IPS DF 4.7 (cell line): Measurements from ENCODE around the gene ST8SIA3.
"Not testable (repeated sequence)": the region's sequence is repeated elsewhere in the genome, so short reads cannot be mapped to it uniquely, and the experiment has no call there.

Experiments used
- DNase-seq: peaks from one replicate; pipeline ENCODE4 v3.0.0-alpha.2; 2013; ENCODE audit warnings: low spot score; ENCODE audit errors: extremely low read depth

The ST8SIA3 gene

GRCh38 chr18:57364460-57364859 is 12.1 kb downstream of the ST8SIA3 start:
- no peak for DNase-seq

- DNase-seq = no peak
Observed at GRCh38 chr18:57366528-57367081, 14.2 kb downstream of the ST8SIA3 start.

- no peak for DNase-seq
Observed at GRCh38 chr18:57372444-57372843, 20.1 kb downstream of the ST8SIA3 start.

GRCh38 chr18:57373017-57373416 is 20.7 kb downstream of the ST8SIA3 start:
- DNase-seq = no peak

- DNase-seq = no peak
Observed at GRCh38 chr18:57376503-57376902, 24.1 kb downstream of the ST8SIA3 start.

GRCh38 chr18:57389271-57389670 is 36.9 kb downstream of the ST8SIA3 start:
- no peak for DNase-seq

GRCh38 chr18:57390044-57390443 is 37.7 kb downstream of the ST8SIA3 start:
- DNase-seq = no peak

GRCh38 chr18:57394749-57395148 is 42.4 kb downstream of the ST8SIA3 start:
- not testable (repeated sequence) for DNase-seq

- not testable (repeated sequence) for DNase-seq
Observed at GRCh38 chr18:57396831-57397230, 44.5 kb downstream of the ST8SIA3 start.

GRCh38 chr18:57397440-57398132 is 45.2 kb downstream of the ST8SIA3 start:
- DNase-seq = no peak

- DNase-seq = no peak
Observed at GRCh38 chr18:57404345-57404744, 52.0 kb downstream of the ST8SIA3 start.

- DNase-seq = no peak
Observed at GRCh38 chr18:57409650-57410049, 57.3 kb downstream of the ST8SIA3 start.

GRCh38 chr18:57410749-57411148 is 58.4 kb downstream of the ST8SIA3 start:
- no peak for DNase-seq

GRCh38 chr18:57416542-57416941 is 64.2 kb downstream of the ST8SIA3 start:
- no peak for DNase-seq
